Right lung (tissue), 5 donors: Measurements from ENCODE around the gene ANKMY1. TPM values are rescaled to one million over a fixed set of nuclear protein-coding genes. Genes with fewer than 3 reads are reported as not detected.
"Not testable (repeated sequence)": the region's sequence is repeated elsewhere in the genome, so short reads cannot be mapped to it uniquely, and the experiment has no call there.

Source experiments
- DNase-seq, 2 donors: peaks; one replicate each; pipeline ENCODE4 v3.0.0-alpha.2; 2013
- polyA plus RNA-seq, 5 donors: library from polyadenylated mRNA; unstranded; fragments of 120-200 nt; gene quantifications; one replicate each; pipeline versions ENCODE4 v1.2.1 to v1.2.3, GENCODE V29; 2013; ENCODE audit warnings: inconsistent platforms in 1 of 5, low replicate concordance in 1 of 5; ENCODE audit not compliant: insufficient read length in 5 of 5, insufficient read depth in 1 of 5

ANKMY1 gene
- polyA plus RNA-seq, 5 donors = 8.8 to 18.6 (median 14.7) TPM

DNA sequence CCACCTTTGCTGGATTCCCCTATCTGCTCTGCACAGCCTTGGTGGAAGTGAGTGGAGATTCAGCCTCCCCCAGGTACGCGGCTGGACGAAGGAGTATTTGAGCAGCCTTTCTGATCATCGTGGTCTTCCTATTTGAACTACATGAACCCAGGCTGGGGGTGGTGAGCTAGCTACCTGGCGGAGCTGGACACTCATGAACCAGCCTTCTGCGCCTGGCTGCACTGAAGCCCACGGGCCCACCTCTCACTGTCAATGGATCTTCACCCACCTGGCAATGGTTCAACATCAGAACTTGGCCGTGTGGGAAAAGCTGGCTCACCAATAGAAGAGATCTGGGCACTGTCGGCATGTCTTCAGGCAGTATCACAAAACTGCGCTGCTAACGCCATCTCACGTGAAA, 35.4 kb downstream of the ANKMY1 start:
- DNase-seq = no peak

DNA sequence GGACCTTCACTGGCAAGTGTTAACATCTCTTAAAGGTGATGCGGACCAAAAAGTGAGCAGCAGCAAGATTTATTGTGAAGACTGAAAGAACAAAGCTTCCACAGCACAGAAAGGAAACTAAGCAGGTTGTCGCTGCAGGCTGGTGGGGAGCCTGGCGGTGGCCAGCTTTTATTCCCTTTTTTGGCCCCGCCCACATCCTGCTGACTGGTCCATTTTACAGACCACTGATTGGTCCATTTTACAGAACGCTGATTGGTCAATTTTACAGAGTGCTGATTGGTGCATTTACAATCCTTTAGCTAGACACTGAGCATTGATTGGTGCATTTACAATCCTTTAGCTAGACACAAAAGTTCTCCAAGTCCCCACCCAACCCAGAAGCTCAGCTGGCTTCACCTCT, 35.9 kb downstream of the ANKMY1 start:
- DNase-seq = not testable (repeated sequence)

DNA sequence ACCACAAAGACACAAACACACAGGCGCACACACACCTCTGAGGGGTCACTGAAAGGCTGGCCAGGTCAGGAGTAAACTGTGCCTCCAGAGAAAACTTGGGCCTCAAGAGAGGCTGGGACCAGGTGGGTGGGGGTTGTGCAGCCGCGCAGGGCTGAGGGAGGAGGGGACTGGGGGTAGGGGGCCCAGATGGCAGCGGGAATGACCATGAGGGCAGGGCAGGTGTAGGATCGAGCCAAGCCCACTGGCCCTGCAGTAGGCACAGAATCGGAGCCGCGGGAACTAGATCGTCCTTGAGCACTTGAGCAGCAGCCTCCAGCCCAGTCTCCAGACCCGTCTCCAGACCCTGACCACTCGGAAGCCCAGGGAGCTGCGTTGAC, 36.8 kb downstream of the ANKMY1 start:
- no peak for DNase-seq

DNA sequence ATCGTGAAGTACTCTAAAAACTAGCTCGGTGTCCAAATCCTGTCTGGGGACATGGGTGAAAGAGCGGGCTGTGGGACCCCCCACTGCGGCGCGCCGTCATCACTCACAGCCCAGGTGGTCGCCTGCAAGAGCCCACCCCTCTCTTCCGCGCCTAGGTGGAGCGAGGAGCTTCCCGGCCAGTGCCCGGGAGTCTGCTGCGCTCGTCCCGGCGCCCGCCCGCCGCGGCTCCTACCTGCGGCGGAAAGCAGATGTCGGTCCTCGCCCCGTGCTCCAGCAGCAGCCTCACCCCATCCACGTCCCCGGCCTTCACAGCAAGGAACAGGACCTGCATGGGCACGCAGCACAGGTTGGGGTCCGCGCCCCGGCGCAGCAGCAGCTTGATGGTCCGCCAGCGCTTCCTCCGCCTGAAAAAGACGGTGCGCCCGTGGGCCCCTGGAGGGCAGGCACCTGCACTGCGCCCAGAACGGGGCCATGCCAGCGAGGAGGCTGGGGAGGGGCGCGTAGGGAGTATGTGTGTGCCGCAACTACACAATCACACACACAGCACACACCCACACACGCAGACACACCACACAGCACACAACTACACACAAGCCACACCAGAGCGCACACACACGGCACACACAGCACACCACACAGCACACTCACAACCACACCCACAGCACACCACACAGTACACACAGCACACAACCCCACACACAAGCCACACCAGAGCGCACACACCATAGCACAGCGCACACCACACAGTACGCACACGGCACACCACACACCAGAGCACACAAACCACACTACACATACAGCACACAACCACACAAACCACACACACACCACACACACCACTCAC, 37.4 kb downstream of the ANKMY1 start:
- DNase-seq = no peak

DNA sequence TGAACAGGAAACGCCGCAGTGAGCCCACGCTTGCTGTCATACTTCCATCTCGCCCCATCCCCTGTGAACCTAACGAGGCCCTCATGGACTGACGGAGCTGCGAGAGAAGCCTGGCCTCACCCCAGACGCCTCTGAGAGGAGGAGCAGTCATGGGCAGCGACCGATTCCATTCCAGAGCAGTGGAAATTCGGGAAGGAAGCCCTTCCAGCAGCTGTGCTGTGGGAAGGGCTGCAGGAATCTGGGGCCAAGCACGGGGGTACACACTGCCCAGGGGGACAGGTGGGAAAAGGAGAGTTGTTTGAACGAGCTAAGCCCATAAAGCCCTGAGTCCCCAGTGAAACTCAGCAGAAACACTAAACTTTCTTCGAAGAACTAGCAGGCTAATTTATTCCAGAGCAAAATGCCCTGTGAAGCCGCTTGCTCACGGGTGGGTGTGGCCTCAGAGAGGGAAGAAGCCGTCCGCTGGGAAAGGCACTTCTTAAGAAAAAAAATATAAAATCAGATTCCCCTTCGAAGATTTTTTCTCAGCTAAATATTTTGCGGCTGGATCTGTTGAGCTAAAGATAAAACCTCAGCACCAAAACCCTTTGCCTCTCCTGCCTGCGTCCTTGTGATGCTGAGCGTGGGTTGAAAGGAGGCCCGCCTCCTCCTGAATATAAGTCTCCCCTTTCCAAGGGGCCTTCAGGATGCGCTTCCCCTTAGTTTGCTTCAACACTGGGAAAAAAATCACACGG, 38.2 kb downstream of the ANKMY1 start:
- DNase-seq = no peak

DNA sequence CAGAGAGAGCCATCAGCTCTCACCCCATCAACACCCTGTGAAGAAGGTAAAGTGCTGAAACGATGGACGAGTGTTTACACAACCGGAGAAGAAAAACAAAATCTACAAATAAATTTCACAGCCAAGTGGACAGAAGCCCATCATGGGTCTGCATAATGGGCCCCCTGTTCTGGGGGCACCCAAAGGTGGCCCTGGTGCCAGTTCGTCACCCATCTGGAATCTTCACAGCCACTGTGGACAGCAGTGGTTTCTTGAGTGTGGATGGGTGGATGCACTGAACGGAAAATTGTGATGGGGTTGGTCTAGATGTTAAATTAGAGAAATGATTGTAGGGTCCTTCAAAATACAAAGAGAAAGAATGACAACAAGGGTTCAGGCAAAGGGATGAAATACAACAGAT, 38.8 kb downstream of the ANKMY1 start:
- no peak for DNase-seq

DNA sequence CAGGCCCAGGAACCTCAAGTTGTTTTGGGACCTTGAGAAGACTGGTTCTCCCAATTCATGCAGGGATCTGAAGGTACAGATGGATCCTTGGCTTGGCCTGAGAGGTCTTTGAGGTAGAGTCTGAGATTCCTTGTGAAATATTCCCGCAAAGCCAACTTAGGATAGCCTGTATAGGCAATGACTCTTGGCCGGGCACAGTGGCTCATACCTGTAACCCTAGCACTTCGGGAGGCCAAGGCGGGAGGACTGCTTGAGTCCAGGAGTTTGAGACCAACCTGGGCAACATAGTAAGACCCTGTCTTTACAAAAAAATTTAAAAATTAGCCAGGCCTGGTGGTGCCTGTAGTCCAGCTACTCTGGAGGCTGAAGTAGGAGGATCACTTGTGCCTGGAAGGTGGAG, 40.4 kb downstream of the ANKMY1 start:
- no peak for DNase-seq

DNA sequence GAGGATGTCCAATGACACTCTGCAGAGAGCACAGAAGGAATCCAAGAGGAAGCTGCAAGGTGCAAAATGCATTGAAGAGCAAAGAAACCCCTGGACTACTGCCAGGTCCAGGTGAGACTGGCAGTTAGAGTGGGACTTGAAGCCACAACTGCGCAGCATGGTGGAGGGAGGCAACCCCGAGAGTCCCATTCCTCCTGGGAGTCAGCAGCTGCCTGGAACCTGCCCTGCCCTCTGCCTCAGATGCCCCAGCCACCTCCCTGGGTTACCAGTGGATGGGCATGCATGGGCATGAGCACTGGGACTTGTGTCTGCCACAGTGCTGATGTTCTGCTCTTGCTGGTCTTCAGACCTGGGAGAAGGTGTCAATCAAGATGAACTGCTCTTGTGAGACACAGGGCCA, 43.2 kb downstream of the ANKMY1 start:
- DNase-seq = no peak

DNA sequence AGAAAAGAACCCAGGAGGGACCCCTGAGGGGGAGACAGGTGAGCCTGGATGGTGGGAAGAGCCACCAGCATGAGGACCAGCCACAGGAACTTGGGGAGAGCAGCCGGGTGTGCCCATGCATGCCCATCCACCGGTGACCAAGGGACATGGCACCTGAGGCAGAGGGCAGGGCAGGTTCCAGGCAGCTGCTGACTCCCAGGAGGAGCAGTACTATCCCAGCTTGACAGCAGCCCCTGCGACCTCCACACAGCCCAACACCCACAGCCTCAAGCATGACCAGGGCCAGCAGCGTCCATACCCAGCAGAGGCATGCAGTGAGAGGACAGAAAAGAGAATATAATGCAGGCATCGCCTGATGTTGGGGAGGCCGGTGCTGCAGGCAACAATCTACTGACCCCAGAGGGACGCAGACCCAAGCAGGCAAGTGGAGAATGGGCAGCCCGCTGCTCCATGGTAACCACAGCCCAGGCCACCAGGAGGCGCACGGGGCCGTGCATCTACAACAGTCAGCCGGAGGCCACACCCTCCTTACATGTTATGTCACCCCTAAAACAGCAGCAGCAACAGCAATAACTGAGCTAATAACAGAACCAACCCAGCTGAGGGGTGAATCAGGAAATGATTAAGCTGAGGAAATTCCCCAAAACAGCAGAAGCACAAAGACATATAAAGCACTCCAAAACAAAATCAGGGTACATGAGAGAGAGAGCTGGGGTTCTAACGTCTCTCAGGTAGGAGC, 44.1 kb downstream of the ANKMY1 start:
- peak; percentile 37 to 39 for DNase-seq

DNA sequence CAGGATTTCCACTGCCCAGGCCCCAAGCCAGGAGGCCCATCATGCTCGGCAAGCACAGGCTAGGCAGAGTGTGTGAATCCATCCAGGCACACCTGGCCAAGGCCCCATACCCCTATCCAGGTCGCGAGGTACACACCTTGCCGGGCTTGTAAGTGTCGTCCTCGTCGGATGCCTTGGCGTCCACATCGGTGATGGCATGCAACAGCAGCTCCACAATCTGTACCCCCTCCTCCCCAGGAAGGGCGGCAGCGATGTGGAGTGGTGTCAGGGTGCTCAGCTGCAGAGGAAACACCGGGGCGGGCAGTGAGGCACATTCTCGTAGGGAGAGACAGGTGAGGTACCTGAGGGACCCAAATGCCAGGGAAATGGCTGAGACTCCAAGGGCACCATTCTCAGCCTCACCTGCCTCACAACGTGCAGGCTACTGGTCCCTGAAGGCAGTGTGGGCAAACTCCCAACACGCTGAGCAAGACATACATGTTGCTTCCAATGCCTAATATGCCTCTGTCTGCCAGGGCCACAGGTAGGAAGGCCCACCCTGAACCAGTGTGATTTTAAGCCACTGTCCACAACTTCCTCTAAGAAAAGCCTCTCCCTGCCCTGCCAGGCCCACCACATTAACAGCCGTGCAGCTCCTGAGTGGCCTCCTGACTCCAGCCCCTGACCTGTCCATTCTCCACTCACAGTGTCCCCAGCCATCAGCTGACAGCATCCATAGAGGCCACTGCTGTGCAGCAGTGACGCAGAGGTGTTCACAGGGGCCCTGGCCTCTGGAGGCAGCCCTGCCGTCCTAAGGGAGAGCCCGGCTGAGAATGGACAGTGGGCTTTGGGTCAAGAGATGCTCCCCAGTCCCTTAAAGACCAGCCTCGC, 44.9 kb downstream of the ANKMY1 start:
- no peak for DNase-seq

DNA sequence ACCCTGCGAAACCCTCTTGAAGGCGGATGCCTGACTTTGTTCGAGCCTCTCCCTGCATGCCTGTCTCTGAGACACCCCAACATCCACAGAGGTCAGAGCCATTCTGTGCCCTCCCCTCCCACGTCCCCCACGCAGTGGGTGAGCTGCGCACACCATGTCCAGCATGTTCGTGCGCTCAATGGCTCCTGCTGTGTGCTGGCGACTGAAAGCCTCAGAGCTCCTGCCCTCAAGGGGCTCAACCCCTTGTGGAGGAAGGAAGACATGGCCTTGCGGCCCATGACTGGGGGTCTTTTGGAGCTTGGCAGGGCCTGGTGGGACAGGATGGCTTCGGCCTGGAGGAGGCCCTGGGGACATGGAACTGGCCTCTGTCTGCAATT, 45.7 kb downstream of the ANKMY1 start:
- DNase-seq = no peak

DNA sequence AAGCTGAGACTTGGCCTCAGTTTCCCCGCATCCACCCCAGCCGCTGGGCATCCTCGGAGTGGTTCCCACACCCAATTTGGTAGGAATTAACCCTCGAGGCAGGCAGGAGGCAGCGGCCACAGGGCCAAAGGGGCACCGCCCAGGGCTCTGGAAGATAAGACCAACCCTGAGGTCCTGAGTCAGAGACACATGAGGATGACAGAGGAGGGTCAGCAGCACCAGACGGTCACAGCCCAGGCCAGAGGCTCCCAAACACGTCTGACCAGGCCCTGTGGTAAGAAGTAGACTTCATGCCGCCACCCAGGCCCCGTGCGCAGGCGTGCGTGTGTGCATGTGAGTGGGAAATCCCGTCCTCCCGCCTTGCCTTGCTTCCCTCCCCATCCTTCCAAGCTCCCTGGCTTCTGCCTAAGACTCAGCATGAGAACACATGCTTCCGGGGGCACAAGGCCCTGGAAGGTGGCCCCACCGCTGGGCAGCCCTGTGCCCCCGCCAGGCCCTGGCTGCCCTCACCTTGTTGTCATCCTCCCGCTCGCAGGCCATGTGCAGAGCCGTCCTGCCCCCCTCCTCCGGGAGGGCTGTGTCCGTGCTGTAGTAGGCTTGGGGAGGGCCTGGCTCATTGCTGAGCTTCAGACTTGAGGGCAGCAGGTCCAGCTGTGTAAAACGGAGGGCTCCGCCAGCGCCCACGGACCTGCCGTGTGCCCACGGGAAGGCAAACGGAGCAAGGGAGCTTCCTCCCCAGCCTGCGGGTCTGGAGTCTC, 46.3 kb downstream of the ANKMY1 start:
- no peak for DNase-seq

DNA sequence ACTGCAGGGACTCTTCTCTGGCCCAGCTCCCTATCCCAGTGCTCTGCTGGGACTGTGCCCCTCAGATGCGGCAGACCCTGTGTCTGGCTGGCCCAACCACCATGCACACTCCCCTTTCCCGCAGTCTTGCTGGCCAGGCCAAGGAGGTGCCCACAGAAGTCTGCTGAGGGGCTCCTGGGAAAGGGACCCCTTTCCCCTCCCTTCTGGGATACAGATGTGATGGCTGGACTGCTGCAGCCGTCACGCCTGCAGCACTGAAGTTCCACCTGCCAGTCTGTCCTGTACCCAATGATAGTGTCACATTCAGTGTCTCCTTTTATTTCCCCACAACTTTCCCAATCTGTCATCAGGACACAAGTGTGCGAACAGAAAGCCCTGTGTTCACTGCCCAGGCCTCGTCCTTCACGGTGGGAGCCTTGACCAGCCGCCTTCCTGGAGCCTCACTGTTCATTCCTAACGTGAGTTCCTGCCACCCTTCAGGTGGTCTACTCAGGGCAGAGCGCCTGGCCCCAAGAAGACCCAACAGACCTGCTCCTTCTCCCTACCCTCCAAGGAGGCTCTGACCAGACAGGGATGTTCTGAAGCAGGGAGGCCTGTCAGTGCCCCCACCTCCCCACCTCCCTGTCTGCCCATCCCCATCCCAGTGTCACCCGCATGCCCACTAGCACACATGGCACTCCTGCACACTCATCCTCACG, 47.1 kb downstream of the ANKMY1 start:
- no peak for DNase-seq

DNA sequence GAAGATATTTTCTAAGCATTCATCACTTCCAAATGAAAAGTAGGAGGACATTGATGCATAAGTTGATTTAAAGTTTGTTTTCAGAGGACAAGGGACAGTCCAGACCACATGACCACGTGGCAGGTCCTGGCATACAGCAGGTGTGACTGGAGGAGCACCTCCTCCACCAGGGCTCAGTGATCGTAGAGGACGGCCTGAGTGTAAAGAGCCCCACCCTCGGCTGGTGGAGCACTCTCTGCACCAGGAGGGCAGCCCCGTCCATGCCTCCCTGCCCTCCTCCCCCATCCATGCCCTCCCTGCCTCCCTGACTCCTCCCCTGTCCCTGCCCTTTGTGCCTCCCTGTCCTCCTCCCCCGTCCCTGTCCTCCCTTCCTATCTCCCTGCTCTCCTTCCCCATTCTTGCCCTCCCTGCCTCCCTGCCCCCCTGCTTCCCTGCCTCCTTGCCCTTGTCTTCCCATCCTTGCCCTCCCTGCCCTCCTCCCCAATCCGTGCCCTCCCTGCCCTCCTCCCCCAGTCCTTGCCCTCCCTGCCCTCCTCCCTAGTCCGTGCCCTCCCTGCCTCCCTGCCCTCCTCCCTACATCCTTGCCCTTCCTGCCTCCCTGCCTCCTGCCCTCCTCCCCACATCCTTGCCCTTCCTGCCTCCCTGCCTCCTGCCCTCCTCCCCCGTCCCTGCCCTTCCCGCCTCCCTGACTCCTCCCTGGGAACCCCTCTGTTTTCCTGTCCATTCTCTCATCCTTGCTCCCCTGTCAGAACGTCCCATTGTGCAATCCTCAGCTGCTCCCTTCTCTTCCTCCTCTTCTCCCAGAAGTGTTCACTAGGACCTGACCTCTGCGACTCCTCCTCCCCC, 47.9 kb downstream of the ANKMY1 start:
- no peak for DNase-seq

DNA sequence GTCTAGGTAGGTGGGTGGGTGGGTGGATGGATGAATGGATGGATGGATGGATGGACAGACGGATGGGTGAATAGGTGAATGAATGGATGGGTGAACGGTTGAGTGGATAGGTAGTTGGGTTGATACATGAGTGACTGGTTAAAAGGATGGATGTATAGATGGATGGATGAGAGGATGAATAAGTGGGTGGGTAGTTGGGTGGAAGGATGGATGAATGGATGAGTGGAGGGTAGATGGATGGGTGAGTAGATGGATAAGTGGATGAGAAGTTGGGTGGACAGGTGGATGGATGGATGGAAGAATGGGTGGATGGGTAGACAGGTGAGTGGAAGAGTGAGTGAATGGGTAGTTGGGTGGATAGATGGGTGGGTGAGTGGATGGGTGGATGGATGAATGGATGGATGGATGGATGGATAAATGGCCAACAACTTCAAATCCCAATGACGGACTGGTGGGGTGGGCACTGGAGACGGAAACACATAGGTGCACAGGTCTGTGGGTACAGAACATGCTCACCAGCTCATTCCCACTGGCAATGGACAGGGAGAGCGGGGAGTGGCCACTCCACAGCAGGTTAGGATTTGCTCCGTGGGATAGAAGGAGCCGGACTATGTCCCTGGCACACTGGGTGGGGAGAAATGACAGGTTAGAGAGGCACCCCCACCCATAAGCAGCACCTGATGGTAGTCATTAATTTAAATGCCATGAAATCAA, 48.8 kb downstream of the ANKMY1 start:
- DNase-seq = no peak

DNA sequence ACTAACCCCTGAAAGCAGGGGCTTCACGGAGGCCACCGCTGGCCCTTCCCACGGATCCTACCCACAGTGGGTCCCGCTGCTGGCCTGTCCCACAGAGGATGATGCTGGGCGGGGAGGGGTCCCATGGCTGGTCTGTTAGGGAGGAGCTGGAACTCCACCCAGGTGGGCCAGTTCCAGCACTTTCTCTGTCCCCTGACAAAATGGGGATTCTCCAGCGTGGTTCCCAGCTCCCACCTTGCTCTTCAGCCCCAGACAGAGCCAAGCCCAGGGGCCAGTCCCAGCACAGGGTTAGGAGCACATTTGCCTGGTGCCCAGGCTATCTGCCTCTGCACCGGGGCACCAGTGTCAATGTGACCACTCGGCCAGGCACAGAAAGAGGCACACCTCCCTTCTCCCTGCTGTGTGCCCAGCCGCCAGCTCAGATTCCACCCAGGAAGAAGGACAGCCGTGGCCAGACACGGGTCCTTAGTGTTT, 50.0 kb downstream of the ANKMY1 start:
- DNase-seq = no peak

DNA sequence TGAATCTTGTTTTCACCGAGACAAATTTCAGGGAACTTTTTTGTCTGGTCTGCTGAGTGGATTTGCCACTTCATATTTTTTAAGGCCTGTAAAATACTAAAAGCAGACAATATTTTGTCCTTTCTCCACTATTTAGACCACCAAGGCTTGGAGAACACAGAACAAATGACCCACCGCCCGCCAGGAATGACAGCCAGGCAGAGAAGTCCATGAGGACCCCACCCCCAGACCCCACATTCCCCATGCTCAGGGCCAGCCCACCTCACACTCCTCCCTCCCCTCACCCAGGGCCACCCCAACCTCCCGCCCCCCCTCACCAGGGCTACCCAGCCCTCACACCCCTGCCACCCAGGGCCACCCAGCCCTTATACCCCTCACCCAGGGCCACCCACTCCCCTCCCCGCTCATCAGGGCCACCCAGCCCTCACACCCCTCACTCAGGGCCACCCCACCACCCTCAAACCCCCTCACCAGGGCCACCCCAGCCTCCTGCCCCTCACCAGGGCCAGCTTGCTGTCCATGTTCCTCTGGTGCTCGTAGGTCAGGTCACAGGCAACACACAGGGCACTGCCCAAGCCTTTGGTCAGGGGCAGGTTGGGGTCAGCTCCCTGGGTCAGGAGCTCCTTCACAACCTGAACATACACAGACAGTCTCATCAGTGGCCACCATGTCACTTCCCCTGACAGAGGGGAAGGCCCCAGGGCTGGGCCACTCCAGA, 50.6 kb downstream of the ANKMY1 start:
- no peak for DNase-seq
